Posterior vena cava (tissue), 2 donors: ENCODE measurements around the gene KCNQ2. TPM values are rescaled to one million over a fixed set of nuclear protein-coding genes. Genes with fewer than 3 reads are reported as not detected.

Source experiments
- DNase-seq: peaks from one replicate; pipeline ENCODE4 v3.0.0-alpha.2; 2020; ENCODE audit warnings: low spot score
- intact Hi-C, 2 donors: fragments of 100-400 bp; cut with DNase I; formaldehyde crosslinking; loops; one replicate each; pipeline versions ENCODE4 v1.14.1 to v1.14.2; 2022 to 2023
- total RNA-seq, 2 donors: library from RNA; stranded (reverse); fragmentation: NEBNext Ultra II Directional; extraction: Animal tissue kit (Norgen Biotek cat#: 25700); gene quantifications; one replicate each; pipeline ENCODE4 v1.2.1, GENCODE V29; 2021
- donor health status: DM: yes; HTN: yes; CAD: no.
- donor health status: DM: yes; HTN: yes; CAD: no.

The KCNQ2 gene
- total RNA-seq, 2 donors from 2014 or later, result not detected

DNA sequence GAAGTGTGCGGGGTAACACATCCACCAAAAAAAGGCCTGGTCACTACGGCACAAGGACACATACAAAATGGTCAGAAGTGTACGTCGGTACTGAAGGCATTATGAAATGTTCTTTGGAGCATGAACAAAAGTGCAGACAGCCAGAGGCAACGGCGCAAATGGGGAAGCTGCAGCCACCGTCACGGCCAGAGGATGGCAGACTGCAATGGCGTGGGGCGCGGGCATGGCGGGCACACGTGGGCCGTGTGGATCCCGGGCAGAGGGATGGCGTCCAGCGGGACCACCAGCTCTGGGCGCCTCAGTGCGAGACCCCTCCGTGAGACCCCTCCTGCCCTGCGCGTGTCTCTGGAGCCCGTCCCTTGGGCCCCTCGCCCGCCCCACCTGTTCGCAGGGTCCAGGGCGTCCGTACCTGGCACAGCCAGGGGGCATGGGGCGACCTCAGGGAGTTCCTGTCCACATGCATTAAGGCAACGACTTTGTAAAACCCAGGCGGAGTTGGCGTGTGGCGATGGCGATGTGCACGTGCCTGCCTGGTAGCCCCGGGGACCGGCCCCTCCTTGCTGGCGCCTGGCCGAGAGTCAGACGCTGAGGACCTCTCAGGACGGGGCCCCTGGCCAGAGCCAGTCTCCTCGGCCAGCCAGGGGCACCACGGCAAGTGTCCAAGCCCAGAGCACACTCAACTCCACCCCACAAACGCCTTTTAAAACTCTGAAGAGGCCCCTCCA lies 71.8 kb downstream of the KCNQ2 start:
- intact Hi-C loops, result no loop called here
- DNase-seq, result no peak

DNA sequence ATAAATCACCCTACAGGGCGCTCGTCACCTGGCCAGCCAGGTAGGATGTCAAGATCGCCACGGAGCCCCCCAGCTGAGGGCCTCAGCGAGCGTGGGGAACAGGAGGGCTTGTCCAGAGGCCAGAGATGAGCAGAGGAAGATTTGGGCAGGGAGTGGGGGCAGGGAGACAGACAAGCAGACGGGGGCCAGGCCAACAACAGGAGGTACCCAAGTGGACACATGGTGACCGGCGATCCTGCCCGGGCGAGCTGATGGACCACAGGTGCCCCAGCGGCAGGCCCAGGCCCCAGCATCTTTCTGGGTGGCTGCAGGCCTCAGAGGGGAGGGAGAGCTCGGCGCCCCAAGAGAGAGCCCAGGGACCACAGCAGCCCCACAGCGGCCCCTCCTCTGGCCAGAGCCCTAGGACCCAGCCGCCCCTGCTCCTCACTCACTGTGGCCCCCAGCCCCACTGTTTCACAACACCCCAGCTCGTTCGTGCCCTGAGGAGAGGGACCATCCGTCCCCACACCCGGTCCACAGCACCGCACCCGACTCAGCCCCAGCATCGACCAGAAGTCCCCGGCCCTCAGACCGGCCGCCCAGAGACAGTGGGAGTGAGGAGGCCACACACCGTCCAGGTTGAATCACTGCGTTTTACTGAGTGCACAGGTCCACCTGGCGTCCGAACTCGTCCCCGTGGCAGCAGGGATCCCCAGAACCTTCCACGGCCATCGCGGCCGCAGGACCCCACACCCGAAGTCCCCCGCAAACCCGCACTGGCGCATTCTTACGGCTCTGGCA lies 72.7 kb downstream of the KCNQ2 start:
- no peak for DNase-seq
- intact Hi-C loops, result loop anchor here in 1 of 2 donors (5.0 kb wide), 1 partner anchor 628 kb away; no protein-coding TSS in a partner anchor

DNA sequence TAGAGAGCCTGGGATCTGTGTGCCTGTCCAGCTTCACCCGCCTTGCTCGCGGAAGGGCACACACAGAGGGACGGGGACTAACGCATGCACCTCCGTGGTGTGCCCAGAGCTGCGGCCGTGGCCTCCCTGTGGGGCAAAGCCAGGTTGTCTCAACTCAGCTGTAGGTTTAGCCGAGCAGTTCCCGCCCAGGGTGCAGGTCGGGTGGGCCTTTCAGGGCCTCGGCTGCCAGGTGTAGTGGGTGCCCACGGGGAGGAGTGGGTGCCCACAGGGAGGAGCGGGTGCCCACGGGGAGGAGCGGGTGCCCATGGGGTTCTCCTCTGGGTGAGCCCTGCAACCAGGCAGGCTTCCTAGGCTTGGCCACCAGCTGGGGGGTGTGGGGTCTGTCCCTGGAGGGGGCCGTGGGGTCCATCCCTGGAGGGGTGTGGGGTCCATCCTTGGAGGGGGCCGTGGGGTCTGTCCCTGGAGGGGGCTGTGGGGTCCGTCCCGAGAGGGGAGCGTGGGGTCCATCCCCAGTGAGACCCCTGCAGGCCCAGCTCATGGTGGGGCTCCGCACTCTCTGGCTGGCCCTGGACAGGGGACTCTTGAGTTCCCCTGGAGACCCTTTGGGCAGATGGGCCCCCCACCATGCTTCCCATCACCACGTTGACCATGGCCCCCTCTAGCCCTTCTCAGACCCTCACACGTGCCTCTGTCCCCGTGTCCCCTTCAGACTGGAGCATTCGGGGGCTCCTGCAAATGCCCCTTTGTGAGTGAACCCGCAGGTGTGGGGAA lies 73.5 kb downstream of the KCNQ2 start:
- intact Hi-C loops, result loop anchor here in 1 of 2 donors (5.0 kb wide), 1 partner anchor 628 kb away; no protein-coding TSS in a partner anchor

DNA sequence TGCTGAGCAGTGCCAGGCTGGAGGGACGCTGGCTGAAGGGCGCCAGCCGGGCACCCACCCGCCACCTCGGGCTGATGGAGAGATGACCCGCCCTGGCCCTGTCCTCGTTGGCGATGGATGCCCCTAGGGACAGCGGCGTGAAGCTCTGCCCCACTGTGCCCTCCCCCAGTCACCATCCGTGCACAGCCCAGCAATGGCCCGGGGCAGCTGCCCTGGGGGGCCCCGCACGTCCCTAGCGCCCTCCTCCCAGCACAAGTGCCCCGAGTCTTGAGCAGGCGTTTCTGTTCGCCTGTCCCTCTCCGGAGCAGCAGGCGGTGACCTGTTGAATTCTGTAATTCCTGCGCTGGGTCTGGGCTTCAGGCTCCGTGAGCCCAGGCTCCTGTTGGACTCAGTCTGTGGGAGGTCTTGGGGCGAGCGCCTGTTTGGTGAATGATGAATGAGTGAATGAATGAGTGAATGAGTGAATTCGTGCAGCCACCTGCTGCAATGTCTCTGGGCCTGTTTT lies 74.5 kb downstream of the KCNQ2 start:
- intact Hi-C loops, result loop anchor here in 1 of 2 donors (5.0 kb wide), 1 partner anchor 629 kb away; no protein-coding TSS in a partner anchor
- DNase-seq, result no peak

More for the DNA sequence above, 73.5 kb downstream of the KCNQ2 start:
- no peak for DNase-seq

DNA sequence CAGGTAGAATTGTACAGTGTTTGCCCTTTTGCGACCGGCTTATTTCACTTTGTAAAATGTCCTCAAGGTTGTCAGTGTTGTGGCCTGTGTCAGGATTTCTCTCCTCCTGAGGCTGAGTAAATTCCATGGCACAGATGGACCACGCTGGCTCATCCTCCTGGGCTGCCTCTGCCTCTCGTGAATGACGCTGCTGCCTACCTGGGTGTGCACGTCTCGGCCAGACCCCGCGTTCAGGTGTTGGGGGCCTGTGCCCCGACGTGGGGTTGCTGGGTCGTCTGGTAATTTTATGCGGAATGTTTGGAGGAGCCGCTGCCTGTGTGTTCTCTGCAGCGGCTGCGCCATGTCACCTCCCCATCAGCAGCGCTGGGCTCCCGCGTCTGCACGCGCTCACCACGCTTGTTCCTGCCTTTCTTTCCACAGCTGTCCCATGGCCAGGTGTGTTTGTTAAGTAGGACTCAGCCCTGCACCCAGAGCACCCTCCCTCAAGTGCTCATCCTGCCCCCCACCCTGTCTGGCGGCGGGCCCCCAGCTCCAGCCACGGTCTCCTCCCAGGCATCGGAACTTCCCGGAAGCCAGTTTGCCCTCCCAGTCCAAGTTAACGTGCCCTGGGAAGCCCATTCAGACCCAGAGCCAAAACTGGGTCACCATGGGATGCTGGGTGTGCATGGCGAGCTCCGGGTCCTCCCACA lies 75.2 kb downstream of the KCNQ2 start:
- intact Hi-C loops, result loop anchor here in 1 of 2 donors (5.0 kb wide), 1 partner anchor 630 kb away; no protein-coding TSS in a partner anchor
- no peak for DNase-seq

DNA sequence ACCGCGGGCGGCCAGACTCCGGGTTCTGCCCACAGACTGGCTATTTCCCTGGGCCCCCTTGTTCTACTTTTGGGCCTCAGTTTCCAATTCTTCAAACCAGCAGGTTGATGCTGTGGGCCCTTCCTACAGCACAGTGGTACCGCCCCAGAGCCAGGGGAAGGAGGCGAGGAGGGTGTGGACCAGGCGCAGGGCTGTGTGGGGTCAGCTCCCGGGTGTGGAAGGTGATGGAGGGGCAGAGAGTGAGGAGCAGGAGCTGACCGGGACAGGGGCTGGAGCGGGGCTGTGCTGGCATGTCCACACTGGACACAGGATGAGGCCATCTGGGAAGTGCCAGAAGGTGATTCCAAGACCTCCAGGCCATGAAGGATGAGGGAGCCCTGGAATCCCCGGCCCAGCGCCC lies 76.2 kb downstream of the KCNQ2 start:
- DNase-seq, result no peak

DNA sequence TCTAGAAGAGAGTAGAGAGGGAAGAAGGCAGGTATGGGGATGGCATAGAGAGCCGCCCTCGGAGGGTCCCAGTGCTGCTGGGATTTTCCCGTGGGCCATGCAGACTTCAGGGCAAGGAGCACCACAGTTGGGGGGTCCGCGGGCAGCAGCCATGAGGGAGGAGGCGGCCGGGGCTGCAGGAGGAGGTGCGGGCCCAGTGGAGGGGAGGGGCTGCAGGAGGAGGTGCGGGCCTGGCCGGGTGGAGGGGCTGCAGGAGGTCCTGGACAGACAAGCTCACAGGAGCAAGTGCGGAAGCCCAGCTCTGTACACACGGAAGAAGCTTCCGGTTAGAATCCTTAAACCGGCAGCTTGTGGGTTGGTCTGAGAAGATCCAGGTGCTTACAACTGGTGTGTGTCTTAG lies 76.7 kb downstream of the KCNQ2 start:
- DNase-seq, result no peak
- intact Hi-C loops, result loop anchor here in 1 of 2 donors (5.0 kb wide), 1 partner anchor 632 kb away; no protein-coding TSS in a partner anchor

More for the DNA sequence above, 76.2 kb downstream of the KCNQ2 start:
- intact Hi-C loops, result loop anchor here in 1 of 2 donors (5.0 kb wide), 1 partner anchor 631 kb away; no protein-coding TSS in a partner anchor

DNA sequence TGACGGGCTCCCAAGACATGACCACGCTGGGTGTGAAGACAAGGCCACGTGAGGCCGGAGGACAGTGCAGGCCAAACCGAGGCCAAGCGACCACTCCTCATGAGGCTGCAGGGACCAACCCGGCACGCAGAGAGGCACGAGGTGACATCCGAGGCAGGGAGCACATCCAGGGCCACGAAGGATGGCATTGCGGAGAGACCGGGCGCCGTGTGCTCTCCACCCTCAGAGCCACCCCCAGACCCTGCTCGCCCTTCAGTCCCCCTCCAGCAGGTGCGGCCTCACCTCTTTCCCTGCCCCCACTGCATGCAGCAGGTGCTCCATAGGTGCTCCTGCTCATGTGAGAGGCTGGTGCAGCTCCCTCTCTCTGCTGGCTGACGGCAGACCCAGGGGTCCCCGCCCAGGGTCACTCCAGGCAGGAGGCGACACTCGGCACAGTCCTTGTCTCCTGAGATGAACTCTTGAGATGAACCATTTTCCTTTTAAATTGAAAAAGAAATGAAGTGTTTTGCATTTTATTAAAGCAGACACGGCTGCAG lies 77.5 kb downstream of the KCNQ2 start:
- intact Hi-C loops, result loop anchor here in 1 of 2 donors (5.0 kb wide), 1 partner anchor 632 kb away; no protein-coding TSS in a partner anchor
- no peak for DNase-seq

DNA sequence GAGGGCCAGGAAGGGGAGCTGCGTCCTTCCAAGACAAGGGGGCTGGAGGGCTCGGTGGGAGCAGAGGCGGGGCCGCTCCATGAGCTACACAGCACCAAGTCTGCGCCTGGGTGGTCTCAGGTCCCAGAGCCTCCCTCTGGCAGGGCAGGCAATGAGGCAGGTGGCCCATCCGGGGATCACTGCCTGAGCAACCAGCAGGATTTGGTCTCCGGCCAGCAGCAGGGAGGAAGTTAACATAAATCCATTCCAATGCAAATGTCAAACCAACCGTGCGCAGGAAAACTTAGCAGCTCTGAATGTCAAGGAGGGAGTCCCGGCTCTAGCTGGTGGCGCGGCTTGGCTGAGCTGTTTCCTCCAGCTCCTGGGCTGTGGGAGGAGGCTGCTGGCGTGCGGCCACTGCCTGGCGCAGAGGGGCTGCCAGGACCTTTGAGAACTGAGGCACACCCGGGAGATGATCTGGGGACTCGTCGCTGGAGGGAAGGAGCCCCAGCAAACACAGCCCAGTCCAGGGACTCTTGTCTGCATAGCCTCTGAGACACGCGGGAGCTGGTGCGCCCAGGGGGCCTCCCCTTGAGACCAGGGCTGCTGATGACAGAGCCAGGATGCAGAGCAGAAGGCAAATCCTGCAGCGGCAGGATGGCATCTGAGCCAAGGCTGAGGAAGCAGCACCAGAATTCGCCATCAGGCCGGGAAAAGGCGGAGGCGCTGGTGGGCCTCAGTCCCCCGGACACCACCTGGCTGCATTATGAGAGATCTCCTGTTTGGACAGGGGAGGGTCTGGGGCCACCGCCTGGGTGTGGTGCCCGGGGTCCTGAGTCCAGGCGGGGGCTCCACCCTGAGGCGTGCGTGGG lies 78.2 kb downstream of the KCNQ2 start:
- intact Hi-C loops, result no loop called here
- DNase-seq, result no peak

DNA sequence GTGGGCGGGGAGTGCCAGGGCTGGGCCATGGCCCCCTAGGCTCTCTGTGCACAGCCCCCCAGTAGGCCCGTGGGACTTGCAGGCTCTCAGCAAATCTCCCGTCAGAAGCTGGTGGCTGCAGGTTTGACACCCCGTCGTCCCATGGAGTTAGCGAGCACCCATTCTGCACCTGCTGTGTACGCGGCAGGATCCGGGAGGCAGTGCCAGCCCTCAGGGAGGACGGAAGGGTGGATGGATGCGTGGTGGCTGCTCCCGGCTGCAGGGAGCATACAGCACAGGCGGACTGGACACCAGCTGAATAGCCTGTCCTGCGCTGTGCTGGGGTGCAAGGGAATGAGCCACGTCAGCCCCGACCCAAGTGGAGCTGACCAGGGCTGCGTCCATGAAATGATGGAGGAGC lies 78.9 kb downstream of the KCNQ2 start:
- no peak for DNase-seq
- intact Hi-C loops, result no loop called here

DNA sequence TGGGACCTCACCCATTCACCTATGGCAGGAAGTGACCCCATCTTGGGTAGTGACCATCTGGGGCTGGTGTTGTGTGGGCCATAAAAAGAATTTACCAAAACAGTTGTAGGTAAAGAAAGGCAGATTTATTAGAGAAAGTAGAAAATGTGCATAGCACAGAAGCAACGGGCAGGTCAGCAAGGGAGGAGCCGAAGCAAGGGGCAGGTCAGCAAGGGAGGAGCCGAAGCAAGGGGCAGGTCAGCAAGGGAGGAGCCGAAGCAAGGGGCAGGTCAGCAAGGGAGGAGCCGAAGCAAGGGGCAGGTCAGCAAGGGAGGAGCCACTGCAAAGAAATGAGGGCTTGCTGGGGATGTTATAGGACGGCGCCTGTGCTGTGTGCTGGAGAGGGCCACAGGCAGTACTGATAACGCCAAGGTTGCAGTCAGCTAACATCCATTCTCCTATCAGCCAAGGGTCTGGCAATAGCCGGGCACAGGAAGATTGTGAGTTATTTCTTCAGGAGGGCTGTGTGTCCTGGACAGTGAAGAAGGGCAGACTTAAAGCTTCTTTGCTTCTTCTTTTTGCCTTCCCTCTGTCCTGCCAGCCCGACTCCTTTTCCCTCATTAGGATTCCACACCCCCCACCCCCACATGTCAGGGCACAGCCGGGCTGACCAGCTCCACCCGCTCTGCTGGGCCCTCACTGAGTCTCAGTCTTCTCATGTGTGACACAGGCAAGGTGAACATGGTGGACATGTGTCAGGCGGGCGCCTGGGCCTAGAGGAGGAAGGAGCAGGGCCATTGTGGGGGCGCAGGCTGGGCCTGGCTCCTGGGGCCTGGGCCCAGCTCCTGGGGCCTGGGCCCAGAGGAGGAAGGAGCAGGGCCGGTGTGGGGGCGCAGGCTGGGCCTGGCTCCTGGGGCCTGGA lies 79.7 kb downstream of the KCNQ2 start:
- intact Hi-C loops, result no loop called here
- no peak for DNase-seq

DNA sequence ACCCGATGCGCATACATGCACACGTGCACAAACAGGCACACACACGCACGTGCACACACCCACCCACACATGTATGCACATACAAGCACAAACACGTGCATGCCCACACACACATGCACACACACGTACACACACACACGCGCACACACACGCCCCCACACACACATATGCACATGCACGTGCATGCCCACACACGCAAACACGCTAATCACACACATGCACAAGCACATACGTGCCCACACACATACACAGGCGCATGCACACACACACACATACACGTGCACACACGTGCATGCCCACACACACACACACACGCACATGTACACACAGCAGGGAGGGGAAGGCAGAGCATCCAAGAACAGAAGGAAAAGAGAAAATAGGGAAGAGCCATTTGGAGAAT lies 84.5 kb downstream of the KCNQ2 start:
- DNase-seq, result no peak
- intact Hi-C loops, result no loop called here

DNA sequence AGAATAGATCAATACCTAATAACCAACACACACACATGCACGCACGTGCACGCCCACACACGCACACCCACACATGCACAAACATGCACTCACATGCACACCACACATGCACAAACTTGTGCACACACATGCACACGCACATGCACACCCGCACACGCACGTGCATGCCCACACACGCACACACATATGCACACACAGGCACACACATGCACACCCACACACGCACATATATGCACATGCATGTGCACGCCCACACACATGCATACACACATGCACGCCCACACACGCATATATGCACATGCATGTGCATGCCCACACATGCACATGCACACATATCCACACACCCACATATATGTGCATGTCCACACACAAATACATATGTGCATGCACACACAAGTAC lies 85.1 kb downstream of the KCNQ2 start:
- no peak for DNase-seq
- intact Hi-C loops, result no loop called here

DNA sequence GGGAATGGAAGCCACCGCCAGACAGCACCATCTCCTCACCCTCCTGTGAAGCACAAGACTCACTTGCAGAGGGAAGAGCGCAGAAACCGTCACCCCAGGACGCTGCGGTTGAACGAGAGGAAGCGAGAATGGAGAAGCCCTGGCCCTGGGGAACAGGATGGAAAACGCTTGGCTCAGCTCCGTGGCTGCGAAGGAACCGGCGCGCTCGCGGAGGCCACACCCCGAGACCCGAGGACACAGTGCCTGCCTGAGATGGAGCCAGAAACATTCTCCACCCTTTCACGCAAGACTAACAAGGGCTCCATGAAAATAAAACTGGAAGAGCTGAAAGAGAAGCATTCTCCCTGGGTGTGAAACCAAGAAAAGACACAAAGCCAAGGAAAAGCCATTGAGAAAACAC lies 86.0 kb downstream of the KCNQ2 start:
- intact Hi-C loops, result no loop called here
- no peak for DNase-seq

DNA sequence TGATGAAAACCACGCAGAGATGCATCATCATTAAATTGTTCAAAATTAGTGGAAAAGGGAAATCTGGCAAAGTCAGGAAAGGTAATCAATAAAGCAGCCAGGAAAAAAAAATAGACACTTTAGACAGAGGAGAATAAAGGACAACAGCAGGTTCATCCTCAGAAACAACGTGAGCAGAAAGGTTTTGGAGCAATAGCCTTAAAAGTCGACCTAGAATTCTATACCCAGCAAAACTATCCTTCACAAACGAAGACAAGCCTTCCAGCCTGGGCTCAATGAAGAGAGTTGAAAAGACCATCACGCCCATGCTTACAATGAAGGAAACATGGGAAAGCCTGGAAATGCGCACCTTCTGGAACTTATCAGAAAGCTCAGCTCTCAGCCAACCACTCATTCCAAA lies 86.6 kb downstream of the KCNQ2 start:
- intact Hi-C loops, result no loop called here
- DNase-seq, result no peak

DNA sequence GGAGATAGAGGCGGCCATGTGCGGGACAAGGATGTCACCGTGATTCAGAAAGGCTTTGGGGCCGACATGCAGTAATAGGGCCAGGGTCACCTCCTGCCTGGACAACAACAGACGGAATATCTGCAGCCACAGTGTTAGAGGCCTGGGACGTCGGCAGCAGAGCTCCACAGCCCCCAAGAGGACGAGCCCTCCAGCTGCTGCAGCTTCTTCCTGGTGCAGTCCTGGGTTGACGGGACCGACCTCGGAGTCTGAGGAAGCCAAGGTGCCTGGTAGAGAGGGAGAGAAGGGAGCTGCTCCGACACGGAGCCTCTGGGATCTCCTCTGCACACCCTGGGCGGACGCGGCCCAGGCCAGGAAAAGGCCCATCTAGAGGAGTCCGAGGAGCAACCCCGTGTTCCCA lies 88.1 kb downstream of the KCNQ2 start:
- intact Hi-C loops, result loop anchor here in 1 of 2 donors (5.0 kb wide), 1 partner anchor 77 kb away; no protein-coding TSS in a partner anchor
- DNase-seq, result no peak
